HepG2 (cell line): ENCODE results near the gene IMP3. TPM values are rescaled to one million over a fixed set of nuclear protein-coding genes. Genes with fewer than 3 reads are reported as not detected.

Experiments
- AKNA ChIP-seq: sonication (generic); formaldehyde crosslinking; IDR thresholded peaks from 2 replicates; pipeline ENCODE4 v1.4.0; 2020; ENCODE audit warnings: missing genetic modification reagents, borderline replicate concordance
- CCDC6 ChIP-seq: sonication (generic); formaldehyde crosslinking; IDR thresholded peaks from 2 replicates; pipeline ENCODE4 v1.8.1; 2022; ENCODE audit warnings: mild to moderate bottlenecking, missing genetic modification reagents, moderate library complexity
- DPF2 ChIP-seq: sonication (generic); formaldehyde crosslinking; IDR thresholded peaks from 2 replicates; pipeline ENCODE4 v1.4.0; 2020; ENCODE audit warnings: mild to moderate bottlenecking, low read depth, missing genetic modification reagents, borderline replicate concordance
- GRHL1 ChIP-seq: sonication (generic); formaldehyde crosslinking; conservative IDR thresholded peaks from 2 replicates; pipeline ENCODE4 v1.8.0; 2022; ENCODE audit warnings: missing genetic modification reagents
- HMGXB3 ChIP-seq: sonication (generic); formaldehyde crosslinking; IDR thresholded peaks from 2 replicates; pipeline ENCODE4 v1.4.0; 2020; ENCODE audit warnings: missing genetic modification reagents, borderline replicate concordance
- MZF1 ChIP-seq: sonication (generic); formaldehyde crosslinking; IDR thresholded peaks from 2 replicates; pipeline ENCODE4 v1.8.1; 2023; ENCODE audit warnings: mild to moderate bottlenecking, missing genetic modification reagents, borderline replicate concordance
- NR2C2 ChIP-seq: sonication (generic); formaldehyde crosslinking; IDR thresholded peaks from 2 replicates; pipeline ENCODE4 v1.4.0; 2020; ENCODE audit warnings: missing genetic modification reagents, mild to moderate bottlenecking, moderate library complexity, borderline replicate concordance
- RBAK ChIP-seq: sonication (generic); formaldehyde crosslinking; IDR thresholded peaks from 2 replicates; pipeline ENCODE4 v1.5.1; 2020; ENCODE audit warnings: mild to moderate bottlenecking, missing genetic modification reagents
- SALL1 ChIP-seq: sonication (generic); formaldehyde crosslinking; IDR thresholded peaks from 2 replicates; pipeline ENCODE4 v1.8.0; 2022; ENCODE audit warnings: mild to moderate bottlenecking, missing genetic modification reagents
- SMAD9 ChIP-seq: sonication (generic); formaldehyde crosslinking; IDR thresholded peaks from 2 replicates; pipeline ENCODE4 v1.5.1; 2020; ENCODE audit warnings: mild to moderate bottlenecking, missing genetic modification reagents
- TBP ChIP-seq: sonication (generic); formaldehyde crosslinking; IDR thresholded peaks from 2 replicates; pipeline ENCODE4 v1.5.0; 2020; ENCODE audit warnings: missing genetic modification reagents
- TBX2 ChIP-seq: sonication (generic); formaldehyde crosslinking; IDR thresholded peaks from 2 replicates; pipeline ENCODE4 v1.5.0; 2020; ENCODE audit warnings: missing genetic modification reagents, mild to moderate bottlenecking, borderline replicate concordance
- ZC3H13 ChIP-seq: sonication (generic); formaldehyde crosslinking; IDR thresholded peaks from 2 replicates; pipeline ENCODE4 v1.8.1; 2023; ENCODE audit warnings: mild to moderate bottlenecking, missing genetic modification reagents, moderate library complexity
- ZXDC ChIP-seq: sonication (generic); formaldehyde crosslinking; IDR thresholded peaks from 2 replicates; pipeline ENCODE4 v1.5.0; 2020; ENCODE audit warnings: mild to moderate bottlenecking, missing genetic modification reagents
- polyA plus RNA-seq, 8 experiments: library from polyadenylated mRNA; depleted of rRNA in 3 of 8; stranded (reverse) in 7 of 8; unstranded in 1 of 8; fragments of >200 nt; fragmentation: Illumina TruSeq in 4 of 8; extraction: Trizol in 4 of 8; gene quantifications; 2 replicates each; pipeline versions ENCODE4 v1.2.1 to v1.2.3, GENCODE V29; 2011 to 2016; ENCODE audit warnings: low read depth in 4 of 8, missing spikeins in 1 of 8, mixed read lengths in 1 of 8; ENCODE audit not compliant: insufficient read depth in 1 of 8
- total RNA-seq, 5 experiments: library from RNA; depleted of rRNA; stranded (reverse); fragments of >200 nt; fragmentation: Illumina TruSeq; extraction: Trizol; gene quantifications; 2 replicates each; pipeline ENCODE4 v1.2.3, GENCODE V29; 2016; ENCODE audit warnings: low read depth in 1 of 5

IMP3 gene
- total and polyA plus RNA-seq, 2 of the 13 experiments (the other 11 are each of a cell fraction or from before 2014, with no cell fraction given) = 38.3 to 143 TPM

DNA sequence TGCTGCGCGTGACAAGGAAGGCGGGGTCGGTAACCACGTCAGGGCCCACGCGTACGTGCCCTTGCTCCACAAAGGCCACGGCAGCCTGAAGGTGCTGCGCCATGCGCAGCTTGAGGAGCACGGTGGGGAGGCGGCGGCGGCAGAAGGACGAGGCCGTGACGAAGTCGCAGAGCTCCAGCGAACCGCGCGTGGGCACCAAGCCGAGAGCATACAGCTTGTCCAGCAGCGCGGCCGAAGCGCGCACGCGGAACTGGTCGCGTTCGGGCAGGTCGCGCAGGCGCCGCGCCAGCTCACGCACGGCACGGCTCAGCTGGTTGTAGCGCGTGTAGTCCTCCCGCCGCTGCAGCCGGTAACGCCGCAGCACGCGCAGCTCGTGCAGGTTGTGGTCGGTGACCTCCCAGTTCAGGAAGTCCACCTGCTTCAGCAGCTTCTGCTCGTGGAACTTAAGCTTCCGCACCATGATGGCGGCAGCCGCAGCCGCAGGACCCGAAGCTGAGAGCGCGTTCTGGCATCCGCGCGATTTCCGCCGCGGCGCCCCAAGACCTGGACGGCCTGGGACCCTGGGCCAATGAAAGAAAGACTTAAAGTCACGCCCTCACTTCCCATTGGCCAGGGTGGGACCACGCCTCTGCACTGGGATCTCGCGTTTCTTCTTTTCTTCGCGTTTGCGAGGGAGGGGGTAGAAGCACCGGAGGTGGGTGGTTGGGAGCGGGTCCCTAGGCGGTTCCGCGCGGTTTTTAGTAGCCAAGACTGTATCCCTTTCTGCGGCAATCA is at the start of gene IMP3 (continued):
- no peak for TF ChIP-seq GRHL1 (CRISPR knock-in tag)
- TF ChIP-seq SMAD9 (CRISPR knock-in tag) = peak; percentile 74; the same call in 1 of the 2 replicates
- no peak for TF ChIP-seq RBAK (CRISPR knock-in tag)
- peak; percentile 91 for TF ChIP-seq SALL1 (CRISPR knock-in tag)
- TF ChIP-seq ZXDC = peak; percentile 83; the same call in 1 of the 2 replicates
- TF ChIP-seq TBP (CRISPR knock-in tag) = no peak
- TF ChIP-seq DPF2 (CRISPR knock-in tag) = peak; percentile 40; the same call in 1 of the 2 replicates
- TF ChIP-seq MZF1 (CRISPR knock-in tag) = 0 out of 2 replicates have a peak, but pooled peaks have one; percentile 45
- TF ChIP-seq ZC3H13 (CRISPR knock-in tag) = peak; percentile 74
- peak; percentile 80 for TF ChIP-seq TBX2
- peak; percentile 83 for TF ChIP-seq NR2C2
- TF ChIP-seq HMGXB3 = no peak; the same call in 1 of the 2 replicates
- no peak; the same call in 1 of the 2 replicates for TF ChIP-seq AKNA
- TF ChIP-seq CCDC6 (CRISPR knock-in tag) = peak; percentile 91
